ENCODE results near the gene HSD11B2.

Gene HSD11B2

GRCh38 chr16:67397036-67397801, 33.7 kb upstream of the HSD11B2 start:
- ChIA-PET CTCF (no interaction called here), POLR2A (no interaction called here)
- DNase-seq (ENCODE audit: extremely low spot score) = no peak
- TF ChIP-seq ZNF384 (IDR thresholded peaks at IDR 0.05) (no peak), ELF4 (IDR thresholded peaks at IDR 0.05) (no peak), ARNT (IDR thresholded peaks at IDR 0.05) (no peak), HDGF (IDR thresholded peaks at IDR 0.05; ENCODE audit: borderline replicate concordance) (no peak), CTBP1 (IDR thresholded peaks at IDR 0.05; ENCODE audit: borderline replicate concordance) (no peak), FOXA1 (IDR thresholded peaks at IDR 0.05) (no peak), FOXK2 (IDR thresholded peaks at IDR 0.05) (no peak), NFRKB (IDR thresholded peaks at IDR 0.05) (no peak), LEF1 (IDR thresholded peaks at IDR 0.05; ENCODE audit: borderline replicate concordance) (no peak), BHLHE40 (IDR thresholded peaks at IDR 0.05; ENCODE audit: borderline replicate concordance) (no peak), FOXM1 (IDR thresholded peaks at IDR 0.05; ENCODE audit: borderline replicate concordance) (no peak), SUZ12 (IDR thresholded peaks at IDR 0.05) (no peak), PKNOX1 (IDR thresholded peaks at IDR 0.05) (no peak), L3MBTL2 (conservative IDR thresholded peaks at IDR 0.05) (no peak), TARDBP (IDR thresholded peaks at IDR 0.05) (no peak), SP1 (IDR thresholded peaks at IDR 0.05) (no peak)

DNA sequence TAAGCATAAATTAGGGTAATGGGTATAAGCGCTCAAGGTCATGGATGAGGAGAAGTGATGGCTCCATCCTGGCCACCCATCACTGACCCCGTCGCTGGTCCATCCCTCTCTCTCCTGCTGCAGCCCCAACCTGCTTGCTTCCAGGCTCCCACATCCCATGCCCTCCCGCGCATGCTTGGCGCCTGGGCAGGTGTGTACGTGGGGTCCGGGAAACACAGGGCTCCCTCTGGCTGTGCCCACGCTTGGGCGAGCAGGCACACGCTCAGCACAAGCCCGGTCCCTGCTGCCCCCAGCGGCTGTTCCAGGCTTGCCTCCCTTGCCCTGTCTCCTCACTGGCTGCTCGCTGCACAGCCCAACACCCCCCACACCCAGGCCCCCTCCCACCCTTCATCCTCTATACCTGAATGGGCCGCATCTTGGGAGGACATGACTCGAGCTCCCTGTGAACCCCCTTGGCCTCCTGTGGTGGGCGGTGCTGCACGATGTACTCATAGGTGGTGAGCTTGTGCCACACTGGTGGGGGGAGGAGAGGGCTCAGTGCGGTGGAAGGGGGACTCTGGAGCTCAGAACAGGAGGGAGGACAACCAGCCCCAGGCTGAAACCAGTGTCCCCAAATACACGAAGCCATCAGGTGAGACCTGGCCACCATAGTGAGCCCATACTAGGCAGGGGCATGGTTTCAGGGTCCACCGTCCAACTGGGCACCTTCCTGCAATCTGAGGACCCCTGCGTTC, 32.9 kb upstream of the HSD11B2 start:
- POLR2A ChIA-PET = no interaction called here
- CTCF ChIA-PET = no interaction called here

GRCh38 chr16:67398546-67399217, 32.2 kb upstream of the HSD11B2 start:
- DNase-seq (ENCODE audit: extremely low spot score) = no peak
- ChIA-PET CTCF (interaction anchor here (0.6 kb wide), 1 partner anchor 32 kb away, joined by 3 read pairs; no protein-coding TSS in a partner anchor), POLR2A (no interaction called here)
- TF ChIP-seq TARDBP (IDR thresholded peaks at IDR 0.05) = no peak
- no peak for TF ChIP-seq HDGF (IDR thresholded peaks at IDR 0.05; ENCODE audit: borderline replicate concordance)
- TF ChIP-seq NFRKB (IDR thresholded peaks at IDR 0.05) = no peak
- TF ChIP-seq ZNF384 (IDR thresholded peaks at IDR 0.05) = no peak
- TF ChIP-seq FOXA1 (IDR thresholded peaks at IDR 0.05) = no peak
- TF ChIP-seq FOXK2 (IDR thresholded peaks at IDR 0.05) = no peak
- TF ChIP-seq SP1 (IDR thresholded peaks at IDR 0.05) = no peak
- TF ChIP-seq BHLHE40 (IDR thresholded peaks at IDR 0.05; ENCODE audit: borderline replicate concordance) = no peak
- no peak for TF ChIP-seq PKNOX1 (IDR thresholded peaks at IDR 0.05)

More for the DNA sequence above, 32.9 kb upstream of the HSD11B2 start:
- DNase-seq (ENCODE audit: extremely low spot score) = no peak
- TF ChIP-seq ARNT (IDR thresholded peaks at IDR 0.05) = no peak
- TF ChIP-seq ELF4 (IDR thresholded peaks at IDR 0.05) = no peak
- no peak for TF ChIP-seq FOXM1 (IDR thresholded peaks at IDR 0.05; ENCODE audit: borderline replicate concordance)
- TF ChIP-seq PKNOX1 (IDR thresholded peaks at IDR 0.05) = no peak

DNA sequence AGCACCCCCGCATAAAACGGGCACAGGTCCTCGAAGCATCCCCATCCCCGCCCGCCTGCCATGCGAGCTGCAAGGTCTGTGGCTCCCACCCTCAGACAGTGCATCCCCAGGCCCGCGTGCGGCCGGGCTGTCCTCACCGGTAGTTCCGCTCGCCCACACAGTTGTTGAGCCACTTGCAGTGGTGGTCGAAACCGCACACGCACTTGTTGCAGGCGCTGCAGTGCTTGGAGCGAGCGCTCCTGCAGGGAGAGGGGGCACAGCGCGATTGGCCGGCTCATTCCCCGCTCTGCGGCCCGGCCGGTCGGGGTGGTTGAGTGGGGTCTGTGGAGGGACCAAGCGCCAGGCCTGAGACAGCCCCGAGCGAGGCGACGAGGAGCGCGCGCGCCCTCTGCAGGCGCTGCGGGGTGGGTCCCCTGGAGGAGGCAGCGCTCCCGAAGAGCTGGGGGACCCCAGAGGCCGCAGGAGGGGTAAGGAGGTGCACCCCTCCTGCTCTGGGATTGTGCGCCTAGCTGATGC, 31.6 kb upstream of the HSD11B2 start:
- POLR2A ChIA-PET = no interaction called here
- no peak for DNase-seq (ENCODE audit: extremely low spot score)
- TF ChIP-seq FOXM1 (IDR thresholded peaks at IDR 0.05; ENCODE audit: borderline replicate concordance) (no peak), LEF1 (IDR thresholded peaks at IDR 0.05; ENCODE audit: borderline replicate concordance) (no peak), ELF4 (IDR thresholded peaks at IDR 0.05) (no peak), HDGF (IDR thresholded peaks at IDR 0.05; ENCODE audit: borderline replicate concordance) (no peak)
- CTCF ChIA-PET = interaction anchor here (0.6 to 1.1 kb wide), 2 partner anchors 30 to 33 kb away, joined by 3 read pairs; no protein-coding TSS in a partner anchor

- DNase-seq (ENCODE audit: extremely low spot score) = no peak
- no peak for TF ChIP-seq ELF4 (IDR thresholded peaks at IDR 0.05)
- CTCF ChIA-PET = interaction anchor here (1.1 kb wide), 1 partner anchor 30 kb away, joined by 3 read pairs; no protein-coding TSS in a partner anchor
- POLR2A ChIA-PET = no interaction called here
Measured at GRCh38 chr16:67399749-67400704, 30.9 kb upstream of the HSD11B2 start.

Data from HEK293T (cell line).